WTC11 (cell line): ENCODE data around the gene NEURL1.

ENCODE experiments used
- CTCF ChIP-seq: fragments of 200-600 bp; IDR thresholded peaks from 2 replicates; pipeline ENCODE4 v1.8.0; 2022; ENCODE audit warnings: antibody characterized with exemption
- FOXJ3 ChIP-seq: sonication (generic); formaldehyde crosslinking; IDR thresholded peaks from 2 replicates; pipeline ENCODE4 v1.9.0; 2021; ENCODE audit warnings: missing genetic modification reagents, mild to moderate bottlenecking, borderline replicate concordance
- JUN ChIP-seq: sonication (generic); formaldehyde crosslinking; IDR thresholded peaks from 2 replicates; pipeline ENCODE4 v1.8.0; 2023; ENCODE audit warnings: mild to moderate bottlenecking, missing genetic modification reagents

- TF ChIP-seq FOXJ3 (CRISPR knock-in tag) = no peak
- no peak for TF ChIP-seq CTCF
- no peak for TF ChIP-seq JUN (CRISPR knock-in tag)
These were observed 26.1 kb upstream of the NEURL1 start for GRCh38 chr10:103467406-103467805.
